NCI-H774 (cell line): Measurements from ENCODE around the gene LCN12.
"Not testable (repeated sequence)": the region's sequence is repeated elsewhere in the genome, so short reads cannot be mapped to it uniquely, and the experiment has no call there.

ENCODE experiments used
- DNase-seq: peaks from one replicate; lab custom pipeline; 2025; lab: John Stamatoyannopoulos, UW

LCN12 gene

GRCh38 chr9:136991993-136992818 is 40.1 kb downstream of the LCN12 start, which contains the start of gene PAXX:
TSS of gene PAXX (plus strand) at chr9:136992422. CDS start at chr9:136992444, 22 bp downstream.
- peak; percentile 88 for DNase-seq

- DNase-seq: no peak
These were observed 40.8 kb downstream of the LCN12 start for GRCh38 chr9:136992819-136993369.

- no peak for DNase-seq
These were observed 42.3 kb downstream of the LCN12 start for GRCh38 chr9:136994180-136994887.

- DNase-seq: no peak
These were observed 42.8 kb downstream of the LCN12 start for GRCh38 chr9:136994888-136995230.

- DNase-seq: no peak
These were observed 43.3 kb downstream of the LCN12 start for GRCh38 chr9:136995362-136995761.

GRCh38 chr9:136995772-136996311 is 43.8 kb downstream of the LCN12 start:
- no peak for DNase-seq

GRCh38 chr9:136996361-136997292 is 44.6 kb downstream of the LCN12 start, which contains the start of gene CLIC3:
TSS of gene CLIC3 (minus strand) at chr9:136996568. CDS start at chr9:136996543, 25 bp downstream.
- peak; percentile 25 for DNase-seq

- DNase-seq: no peak
These were observed 45.3 kb downstream of the LCN12 start for GRCh38 chr9:136997371-136997770.

GRCh38 chr9:136997830-136998234 is 45.8 kb downstream of the LCN12 start:
- no peak for DNase-seq

- DNase-seq: no peak
These were observed 48.3 kb downstream of the LCN12 start for GRCh38 chr9:137000177-137000930.

- no peak for DNase-seq
These were observed 50.0 kb downstream of the LCN12 start for GRCh38 chr9:137001857-137002645.

- DNase-seq: no peak
These were observed 50.6 kb downstream of the LCN12 start for GRCh38 chr9:137002646-137003041.

GRCh38 chr9:137004285-137004684 is 52.2 kb downstream of the LCN12 start:
- not testable (repeated sequence) for DNase-seq
